ENCODE results near the gene SMTN.
"Not testable (repeated sequence)": the region's sequence is repeated elsewhere in the genome, so short reads cannot be mapped to it uniquely, and the experiment has no call there.

The SMTN gene

DNA sequence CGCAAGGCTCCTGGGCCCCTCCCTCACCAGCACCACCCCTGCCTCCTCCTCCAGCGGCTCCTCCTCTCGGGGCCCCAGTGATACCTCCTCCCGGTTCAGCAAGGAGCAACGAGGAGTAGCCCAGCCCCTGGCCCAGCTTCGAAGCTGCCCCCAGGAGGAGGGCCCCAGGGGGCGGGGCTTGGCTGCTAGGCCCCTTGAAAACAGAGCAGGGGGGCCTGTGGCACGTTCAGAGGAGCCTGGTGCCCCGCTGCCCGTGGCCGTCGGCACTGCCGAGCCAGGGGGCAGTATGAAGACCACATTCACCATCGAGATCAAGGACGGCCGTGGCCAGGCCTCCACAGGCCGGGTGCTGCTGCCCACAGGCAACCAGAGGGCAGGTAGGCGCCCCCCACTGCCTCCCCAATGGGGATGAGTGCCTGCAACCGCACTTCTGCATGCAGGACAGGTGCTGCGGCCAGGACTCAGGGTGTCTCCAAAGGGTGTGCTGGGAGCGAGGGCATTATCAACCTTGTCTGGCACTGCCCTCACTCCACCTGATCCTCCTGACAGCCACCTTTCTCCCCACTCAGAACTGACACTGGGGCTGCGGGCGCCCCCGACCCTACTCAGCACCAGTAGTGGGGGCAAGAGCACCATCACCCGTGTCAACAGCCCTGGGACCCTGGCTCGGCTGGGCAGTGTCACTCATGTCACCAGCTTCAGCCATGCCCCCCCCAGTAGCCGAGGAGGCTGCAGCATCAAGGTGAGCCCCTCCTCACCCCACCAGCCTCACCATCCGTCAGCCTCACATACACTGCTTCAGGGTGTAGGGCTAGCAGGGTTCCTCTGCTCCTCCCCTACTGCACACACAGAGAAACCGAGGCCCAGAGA, 10.2 kb downstream of the SMTN start:
- no peak for DNase-seq

DNA sequence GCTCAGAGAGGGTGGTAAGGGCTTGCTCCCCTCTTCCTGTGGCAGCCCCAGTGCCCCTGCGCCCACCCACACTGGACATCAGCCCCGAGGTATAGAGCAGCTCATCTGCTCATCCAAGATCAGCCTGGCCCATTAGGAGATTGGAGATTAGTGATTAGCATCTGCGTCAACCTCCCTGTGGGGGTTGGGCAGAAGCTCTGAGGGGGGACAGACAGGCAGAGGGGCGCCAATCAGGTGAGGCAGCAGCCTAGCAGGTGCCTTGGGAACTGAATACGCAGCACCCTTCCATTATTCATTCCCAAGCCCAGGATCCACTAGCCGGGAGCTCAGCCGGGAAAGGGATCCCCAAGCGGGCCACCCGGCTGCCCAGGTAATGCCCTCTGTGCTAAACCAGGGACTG, 11.0 kb downstream of the SMTN start:
- DNase-seq = no peak

DNA sequence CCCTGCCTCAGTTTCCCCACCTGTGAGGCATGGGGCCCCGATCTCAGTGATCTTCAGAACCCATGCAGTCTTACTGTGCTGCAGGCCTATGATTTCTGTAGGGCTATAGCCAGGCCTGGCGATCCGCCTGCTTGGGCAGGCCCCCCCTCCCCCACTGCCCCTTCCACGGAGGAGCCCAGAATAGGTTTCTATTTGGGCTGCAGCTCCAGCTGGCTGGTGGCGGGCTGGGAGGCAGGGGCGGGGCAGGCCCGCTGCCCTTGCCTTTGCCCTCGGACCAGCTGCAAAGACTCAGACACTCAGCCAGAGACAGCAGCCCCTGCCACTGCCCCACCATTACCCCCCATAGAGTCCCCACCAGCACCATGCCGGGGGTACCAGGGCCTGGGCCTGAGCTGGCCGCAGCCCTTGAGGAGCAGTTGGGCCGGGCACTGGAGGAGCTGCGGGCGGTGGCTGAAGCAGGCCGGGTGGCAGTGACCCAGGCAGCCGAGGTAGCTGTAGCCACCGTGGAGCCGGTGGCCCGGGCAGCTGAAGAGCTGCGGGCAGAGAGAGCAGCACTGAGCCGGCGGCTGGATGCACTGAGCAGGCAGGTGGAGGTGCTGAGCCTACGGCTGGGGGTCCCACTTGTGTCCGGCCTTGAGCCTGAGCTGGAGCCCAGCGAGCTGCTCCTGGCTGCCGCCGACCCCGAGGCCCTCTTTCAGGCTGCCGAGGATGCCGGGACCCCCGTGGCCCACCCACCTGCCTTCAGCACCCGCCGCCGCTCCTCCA, 12.2 kb downstream of the SMTN start:
- DNase-seq = no peak

DNA sequence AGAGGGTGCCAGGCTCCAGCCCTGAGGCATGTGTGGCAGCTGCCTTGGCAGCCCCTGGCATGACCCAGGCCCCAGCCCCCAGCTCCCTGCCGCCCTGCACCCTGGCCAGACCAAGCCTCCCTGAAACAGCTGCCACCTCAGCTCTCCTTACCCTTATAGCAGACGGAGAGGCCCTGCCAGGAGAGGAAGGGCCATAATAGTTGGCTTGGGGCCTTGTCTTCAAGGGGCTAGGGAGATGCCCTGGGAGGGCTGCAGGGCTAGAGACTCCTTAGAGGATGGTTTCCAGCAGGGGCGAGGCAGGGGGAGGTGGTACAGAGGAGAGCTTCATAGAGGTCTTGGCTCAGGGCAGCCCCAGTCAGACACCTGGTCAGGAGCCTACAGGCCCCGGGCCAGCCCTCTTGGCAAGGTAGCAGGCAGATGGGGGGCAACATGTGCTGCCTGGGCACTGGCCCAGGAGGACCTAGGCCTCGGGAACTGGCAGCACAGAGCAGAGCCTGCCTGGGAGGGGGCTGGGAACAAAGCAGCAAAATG, 13.0 kb downstream of the SMTN start:
- no peak for DNase-seq

DNA sequence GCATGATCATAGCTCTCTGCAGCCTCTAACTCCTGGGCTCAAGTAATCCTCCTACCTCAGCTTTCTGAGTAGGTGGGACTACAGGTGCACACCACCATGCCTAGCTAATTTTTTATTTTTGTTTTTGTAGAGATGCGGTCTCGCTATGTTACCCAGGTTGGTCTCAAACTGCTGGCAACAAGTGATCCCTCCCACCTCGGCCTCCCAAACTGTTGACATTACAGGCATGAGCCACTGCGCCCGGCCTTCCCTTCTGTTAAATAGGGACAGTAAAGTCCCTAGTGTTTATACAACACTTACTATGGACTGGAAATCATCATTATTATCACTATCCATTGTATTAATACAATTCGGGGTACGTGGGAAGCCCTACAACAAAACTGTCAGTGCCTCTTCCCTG, 13.6 kb downstream of the SMTN start:
- DNase-seq = no peak

DNA sequence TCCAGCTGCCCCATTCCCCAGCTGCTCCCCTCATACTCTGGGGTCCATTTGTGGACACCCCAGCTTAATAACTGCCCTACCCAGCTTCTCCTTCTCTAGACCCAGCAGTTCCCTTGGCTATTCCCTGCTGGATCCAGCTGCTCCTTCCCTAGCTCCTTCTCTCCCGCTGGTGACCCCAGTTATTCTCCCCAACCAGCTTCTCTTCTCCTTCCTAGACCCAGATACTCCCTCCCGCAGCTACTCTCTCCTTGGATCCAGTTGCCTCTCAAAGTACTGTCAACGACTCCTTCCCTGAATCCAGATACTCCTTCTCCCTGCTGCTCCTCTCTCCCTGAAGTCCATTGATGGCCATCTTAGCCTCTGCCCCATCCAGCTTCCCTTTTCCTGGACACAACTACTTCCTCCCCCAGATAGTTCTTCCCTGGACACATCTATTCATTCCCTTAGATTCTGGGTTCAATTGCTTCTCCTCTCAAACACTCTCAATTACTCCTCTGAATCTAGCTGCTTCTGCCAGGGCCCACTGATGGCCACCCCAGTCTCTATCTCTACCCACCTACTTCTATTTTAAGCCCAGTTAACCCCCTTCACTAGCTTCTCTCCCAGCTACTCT, 14.6 kb downstream of the SMTN start:
- no peak for DNase-seq

DNA sequence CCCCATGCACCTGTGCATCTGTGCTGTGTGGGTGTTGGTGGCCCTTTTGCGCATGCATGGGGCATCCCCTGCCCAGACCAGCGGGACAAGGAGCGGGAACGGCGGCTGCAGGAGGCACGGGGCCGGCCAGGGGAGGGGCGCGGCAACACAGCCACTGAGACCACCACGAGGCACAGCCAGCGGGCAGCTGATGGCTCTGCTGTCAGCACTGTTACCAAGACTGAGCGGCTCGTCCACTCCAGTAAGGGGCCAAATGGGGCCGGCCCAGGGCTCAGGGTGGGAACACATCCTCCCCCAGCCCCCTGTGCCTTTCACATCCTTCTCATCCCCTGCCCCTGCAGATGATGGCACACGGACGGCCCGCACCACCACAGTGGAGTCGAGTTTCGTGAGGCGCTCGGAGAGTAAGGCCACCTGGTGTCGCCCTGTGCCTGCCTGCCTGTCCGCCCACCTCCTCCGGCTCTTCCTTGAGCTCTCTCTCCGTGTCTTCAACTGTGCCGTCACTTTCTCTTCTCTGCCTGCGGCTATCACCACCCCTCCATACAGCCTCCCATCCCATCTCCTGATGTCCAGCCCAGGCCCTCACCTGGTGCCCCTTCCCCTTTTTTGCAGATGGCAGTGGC, 15.7 kb downstream of the SMTN start:
- DNase-seq = no peak

DNA sequence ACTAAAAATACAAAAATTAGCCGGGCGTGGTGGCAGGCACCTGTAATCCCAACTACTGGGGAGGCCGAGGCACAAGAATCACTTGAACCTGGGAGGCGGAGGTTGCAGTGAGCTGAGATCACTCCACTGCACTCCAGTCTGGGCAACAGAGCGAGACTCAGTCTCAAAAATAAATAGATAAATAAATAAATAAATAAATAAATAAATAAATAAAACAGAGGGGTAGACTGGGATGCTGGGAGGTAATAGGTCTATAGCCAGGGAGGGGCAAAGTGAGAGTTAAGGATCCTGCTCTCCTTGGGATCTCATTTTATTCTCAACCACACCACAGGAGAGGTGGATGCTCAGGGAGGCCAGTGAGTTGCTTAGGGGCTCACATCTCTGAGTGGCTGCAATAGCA, 16.4 kb downstream of the SMTN start:
- not testable (repeated sequence) for DNase-seq

DNA sequence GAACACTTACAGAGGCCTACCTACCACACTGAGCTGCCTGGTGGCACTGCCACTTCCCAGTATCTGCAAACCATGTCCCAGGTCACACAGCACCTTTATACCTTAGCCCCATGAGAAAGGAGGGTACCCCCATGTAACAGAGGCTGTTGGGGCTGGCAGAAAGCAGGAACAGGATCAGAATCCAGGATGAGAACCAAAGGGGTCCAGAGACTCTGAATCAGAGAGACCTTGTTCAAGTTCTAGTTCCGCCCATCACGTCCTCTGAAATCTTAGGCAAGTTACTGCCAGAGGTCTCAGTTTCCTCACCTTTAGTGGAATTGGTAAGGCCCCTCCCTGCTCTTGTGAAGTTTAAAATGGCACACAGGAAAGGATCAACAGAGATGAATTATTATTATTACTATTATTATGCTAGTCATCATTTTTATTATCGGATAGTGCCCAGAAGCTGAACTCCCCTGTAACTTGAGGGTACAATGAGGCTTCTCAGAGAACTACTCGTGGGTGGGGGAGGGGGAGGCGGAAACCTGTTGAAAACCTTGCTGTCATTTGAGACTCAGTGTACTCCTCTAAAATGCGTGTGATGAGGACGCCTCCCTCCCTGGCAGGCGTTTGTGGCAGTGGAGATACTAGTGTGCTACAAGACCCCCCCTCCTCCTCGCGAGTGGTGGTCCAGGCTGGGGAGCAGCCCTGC, 17.0 kb downstream of the SMTN start:
- no peak for DNase-seq

DNA sequence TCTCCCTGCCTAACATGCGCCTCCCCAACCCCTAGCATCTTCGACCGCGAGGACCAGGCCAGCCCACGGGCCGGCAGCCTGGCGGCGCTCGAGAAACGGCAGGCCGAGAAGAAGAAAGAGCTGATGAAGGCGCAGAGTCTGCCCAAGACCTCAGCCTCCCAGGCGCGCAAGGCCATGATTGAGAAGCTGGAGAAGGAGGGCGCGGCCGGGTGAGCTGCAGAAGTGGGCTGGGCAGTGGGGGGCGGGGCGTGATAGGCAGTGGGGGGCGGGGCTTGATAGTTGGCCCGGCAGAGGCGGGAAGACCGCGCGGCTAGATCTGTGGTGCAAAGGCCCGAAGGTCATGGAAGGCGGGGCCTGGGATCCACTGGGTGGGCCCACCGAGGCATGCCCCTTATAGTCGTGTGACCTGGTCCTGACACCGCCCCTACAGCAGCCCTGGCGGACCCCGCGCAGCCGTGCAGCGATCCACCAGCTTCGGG, 17.6 kb downstream of the SMTN start:
- DNase-seq = no peak

DNA sequence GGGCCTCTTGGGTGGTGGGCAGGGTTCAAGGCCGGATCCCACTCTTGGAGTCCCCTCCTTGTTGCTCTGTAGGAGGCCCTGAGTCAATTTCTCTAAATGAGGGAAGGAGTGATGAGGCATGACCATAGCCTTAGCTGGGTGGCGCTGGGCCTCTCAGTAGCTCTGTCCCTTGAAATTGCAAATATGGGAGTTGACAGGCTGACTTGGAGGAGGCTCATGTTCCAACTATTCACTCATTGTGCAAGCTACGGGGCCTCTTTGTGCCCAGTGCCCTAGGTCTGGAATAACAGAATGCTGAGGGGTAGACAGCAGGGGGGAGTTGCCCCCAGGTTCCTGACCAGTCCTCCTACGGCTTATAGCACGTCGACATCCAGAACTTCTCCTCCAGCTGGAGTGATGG, 18.3 kb downstream of the SMTN start:
- no peak for DNase-seq

DNA sequence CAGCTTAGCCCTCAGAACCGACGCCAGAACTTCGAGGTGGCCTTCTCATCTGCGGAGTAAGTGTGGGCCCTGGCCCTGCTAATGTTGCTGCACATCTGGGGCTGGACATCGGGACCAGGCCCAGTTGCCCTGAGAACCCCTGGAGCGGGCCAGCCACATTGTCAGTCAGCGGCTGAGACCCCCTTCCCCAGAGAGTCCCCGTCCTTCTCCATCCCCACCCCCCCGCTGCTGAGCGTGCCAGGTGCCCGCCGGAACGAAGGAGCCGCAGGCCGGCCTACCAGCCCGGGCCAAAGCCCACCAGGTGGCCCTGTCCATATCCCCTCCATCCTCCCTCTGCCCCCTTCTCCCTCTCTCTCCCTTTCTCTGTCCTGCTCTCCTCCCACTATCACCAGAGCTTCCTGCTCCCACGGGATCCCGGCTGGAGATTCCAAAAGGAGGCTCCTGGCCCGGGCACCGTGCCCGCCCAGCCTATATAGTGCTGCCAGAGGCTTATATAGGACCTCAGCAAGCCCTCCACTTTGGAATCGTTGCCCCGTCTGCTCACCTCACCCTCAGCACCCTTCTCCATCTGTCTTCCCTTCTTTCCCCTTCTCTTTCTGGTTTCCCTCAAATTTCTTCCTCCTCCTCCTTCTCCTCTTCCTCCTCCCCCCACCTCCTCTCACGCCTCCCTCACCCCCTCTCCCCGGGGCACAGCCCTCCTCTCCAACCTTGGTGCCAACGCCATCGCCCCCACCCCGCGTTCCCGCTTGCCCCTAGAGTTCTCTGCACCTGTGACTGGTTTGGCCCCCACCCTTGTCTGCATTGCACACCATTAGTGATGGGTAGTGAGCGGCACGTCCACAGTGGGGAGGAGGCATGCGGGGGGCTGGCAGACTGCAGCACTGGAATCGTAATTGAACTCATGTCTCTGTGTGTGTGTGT, 19.0 kb downstream of the SMTN start:
- no peak for DNase-seq

DNA sequence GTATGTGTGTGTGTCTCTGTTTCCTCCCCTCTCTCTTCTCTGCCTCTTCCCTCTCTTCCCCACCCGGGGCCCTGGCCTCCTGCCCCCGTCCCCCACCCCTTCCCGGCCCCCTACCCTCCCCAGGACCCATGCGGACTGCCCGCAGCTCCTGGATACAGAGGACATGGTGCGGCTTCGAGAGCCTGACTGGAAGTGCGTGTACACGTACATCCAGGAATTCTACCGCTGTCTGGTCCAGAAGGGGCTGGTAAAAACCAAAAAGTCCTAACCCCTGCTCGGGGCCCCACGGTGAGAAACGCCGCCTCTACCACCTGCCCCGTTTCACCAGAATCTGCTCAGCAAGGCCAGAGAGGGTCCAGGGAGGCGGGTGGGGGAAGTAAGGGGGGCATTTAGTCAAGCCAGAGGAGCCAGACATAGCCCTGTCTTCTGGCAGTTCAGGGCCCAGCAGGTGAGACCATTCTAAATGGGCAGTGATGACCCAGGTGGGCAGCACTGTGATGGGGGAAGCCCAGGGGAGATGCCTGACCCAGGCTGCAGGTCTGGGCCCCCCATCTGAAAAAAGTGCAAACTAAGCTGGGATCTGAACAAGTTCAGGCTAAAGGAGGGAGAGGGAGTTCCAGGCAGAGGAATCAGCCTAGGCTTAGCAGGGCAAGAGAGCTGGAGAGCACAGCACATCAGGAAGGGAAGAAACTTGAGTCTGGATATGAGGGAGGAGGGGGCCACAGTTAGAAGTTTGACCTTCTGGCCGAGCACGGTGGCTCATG, 19.8 kb downstream of the SMTN start:
- no peak for DNase-seq

DNA sequence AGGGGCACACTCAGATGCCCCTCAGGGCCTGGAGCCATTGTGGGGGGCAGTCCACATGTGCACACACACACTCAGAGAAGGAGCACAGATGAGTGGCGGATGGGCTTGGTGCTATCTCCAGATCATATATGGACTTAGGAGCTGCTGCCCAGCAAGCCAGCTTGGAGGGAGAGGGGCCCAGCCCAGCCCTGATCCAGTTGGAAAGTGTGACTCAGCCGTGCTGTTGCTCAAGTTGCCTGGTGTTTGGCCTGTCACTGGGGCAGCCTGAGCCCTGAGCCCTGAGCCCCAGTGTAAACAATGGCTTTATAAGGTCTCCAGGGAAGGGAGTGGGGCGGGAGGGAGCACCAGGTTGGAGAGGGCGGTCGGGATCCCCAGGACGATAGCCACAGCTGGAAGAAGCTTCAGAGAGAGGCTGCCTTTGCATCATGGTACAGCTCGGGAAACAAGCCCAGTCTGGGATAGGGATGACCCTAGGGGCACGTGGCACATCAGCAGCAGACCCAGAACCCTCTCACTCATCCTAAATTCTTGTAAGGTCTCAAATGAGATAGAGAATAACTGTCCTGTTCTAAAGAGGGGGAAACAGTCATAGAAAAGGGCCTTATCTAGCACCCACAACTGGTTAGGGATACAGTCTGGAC, 21.4 kb downstream of the SMTN start:
- DNase-seq = no peak

DNA sequence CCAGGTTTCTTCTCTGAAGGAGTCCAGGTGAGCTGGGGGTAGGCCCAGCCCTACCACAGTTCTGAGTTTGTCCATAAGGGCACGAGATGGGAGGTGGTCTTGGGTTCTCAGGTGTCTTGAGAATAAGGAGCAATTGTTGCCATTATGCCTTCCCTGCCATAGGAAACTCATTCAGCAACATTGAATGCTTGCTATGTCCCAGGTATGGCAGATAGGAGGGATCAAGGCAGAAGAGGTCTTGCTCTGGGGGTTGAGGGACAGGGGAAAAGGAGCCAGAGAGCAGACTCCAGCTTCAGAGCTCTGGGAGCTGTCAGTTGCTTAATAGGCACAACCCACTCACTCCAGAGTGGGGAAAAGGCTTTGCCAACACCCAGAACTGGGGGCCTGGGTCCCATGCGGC, 22.0 kb downstream of the SMTN start:
- no peak for DNase-seq

DNA sequence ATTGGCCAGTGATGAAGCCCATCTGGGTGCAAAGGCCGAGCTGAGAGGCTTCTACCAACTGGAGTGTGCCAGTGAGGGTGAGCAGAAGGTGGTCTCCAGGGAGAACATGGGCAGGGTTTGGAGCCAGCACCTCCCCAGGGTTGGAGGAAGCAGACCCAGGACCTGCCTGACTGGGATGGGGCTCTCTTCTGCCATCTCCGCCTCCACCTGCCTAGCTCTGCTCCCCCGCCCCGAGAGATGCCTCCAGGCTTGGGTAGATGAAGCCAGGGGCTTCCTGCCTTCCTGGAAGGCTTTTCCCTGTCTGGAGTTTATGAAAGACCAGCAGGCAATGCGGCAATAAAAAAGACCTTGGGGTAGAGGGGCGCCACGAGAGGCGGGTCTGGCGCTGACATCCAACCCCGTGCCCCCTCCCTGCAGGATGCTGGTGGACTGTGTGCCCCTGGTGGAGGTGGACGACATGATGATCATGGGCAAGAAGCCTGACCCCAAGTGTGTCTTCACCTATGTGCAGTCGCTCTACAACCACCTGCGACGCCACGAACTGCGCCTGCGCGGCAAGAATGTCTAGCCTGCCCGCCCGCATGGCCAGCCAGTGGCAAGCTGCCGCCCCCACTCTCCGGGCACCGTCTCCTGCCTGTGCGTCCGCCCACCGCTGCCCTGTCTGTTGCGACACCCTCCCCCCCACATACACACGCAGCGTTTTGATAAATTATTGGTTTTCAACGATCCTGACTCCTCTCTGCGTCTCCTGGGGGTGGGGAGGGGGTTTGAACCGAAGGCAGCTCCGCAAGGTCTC, 23.0 kb downstream of the SMTN start:
- no peak for DNase-seq

DNA sequence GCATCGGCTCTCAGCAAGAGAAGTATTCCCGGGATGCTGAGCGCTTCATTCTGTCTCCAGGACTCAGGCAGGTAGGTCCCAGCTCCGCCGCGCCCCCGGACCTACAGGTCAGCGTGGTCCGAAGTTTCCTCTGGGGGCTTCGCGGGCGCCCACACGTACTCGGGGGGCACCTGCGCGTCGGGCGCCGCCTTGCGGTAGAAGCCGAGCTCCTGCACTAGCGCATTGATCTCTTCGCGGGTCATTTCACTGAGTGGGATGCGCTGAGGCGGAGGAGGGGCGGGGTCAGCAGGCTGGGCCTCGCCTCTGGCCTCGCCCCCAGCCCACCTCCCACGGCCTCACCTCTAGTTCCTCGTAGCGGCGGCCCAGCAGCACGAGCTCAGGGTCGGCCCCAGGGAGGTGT, 23.8 kb downstream of the SMTN start:
- DNase-seq = no peak

DNA sequence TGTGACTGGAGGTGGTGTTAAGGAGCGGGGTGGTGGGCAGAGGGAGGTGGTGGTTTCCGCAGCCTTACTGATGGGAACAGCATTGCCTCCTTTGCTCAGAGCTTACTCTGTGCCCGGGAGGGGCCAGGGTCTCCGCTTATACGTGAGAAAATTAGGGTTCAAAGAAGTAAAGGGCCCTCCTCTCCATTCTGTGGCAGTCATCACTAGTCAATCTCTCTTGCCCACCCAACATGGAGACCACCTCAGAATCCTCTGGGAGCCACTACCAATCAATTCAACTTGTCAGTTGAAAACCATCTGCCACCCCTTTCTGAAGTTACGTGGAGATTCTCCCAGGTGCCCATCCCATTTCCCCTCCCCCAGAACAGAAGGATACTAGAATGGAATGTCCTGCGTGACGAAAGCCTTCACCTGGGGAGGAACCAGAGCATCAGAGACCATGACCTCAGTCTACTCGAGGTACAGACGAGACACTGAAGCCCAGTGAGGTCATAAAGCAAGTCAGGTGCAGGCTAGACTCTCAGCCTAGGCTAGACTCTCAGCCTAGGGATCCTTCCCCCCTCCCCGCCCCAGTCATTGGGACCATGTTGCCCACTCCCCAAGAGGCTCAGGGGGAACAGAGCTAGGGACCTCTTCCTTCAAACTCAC, 24.3 kb downstream of the SMTN start:
- no peak for DNase-seq

All from stimulated activated CD4-positive, alpha-beta T cell treated with anti-CD3 and anti-CD28 coated beads, Interleukin-4, amount 100 ng/mL, for 24 hours (primary cell).